HG03342 (cell line): Measurements from ENCODE around the gene DMXL2.
"Not testable (repeated sequence)": the region's sequence is repeated elsewhere in the genome, so short reads cannot be mapped to it uniquely, and the experiment has no call there.

Experiments
- ATAC-seq: cut with Tn5 transposase; IDR thresholded peaks from one replicate; pipeline ENCODE4 v1.9.1; 2021; ENCODE audit warnings: mild to moderate bottlenecking, moderate library complexity; ENCODE audit not compliant: unreplicated experiment

The DMXL2 gene

DNA sequence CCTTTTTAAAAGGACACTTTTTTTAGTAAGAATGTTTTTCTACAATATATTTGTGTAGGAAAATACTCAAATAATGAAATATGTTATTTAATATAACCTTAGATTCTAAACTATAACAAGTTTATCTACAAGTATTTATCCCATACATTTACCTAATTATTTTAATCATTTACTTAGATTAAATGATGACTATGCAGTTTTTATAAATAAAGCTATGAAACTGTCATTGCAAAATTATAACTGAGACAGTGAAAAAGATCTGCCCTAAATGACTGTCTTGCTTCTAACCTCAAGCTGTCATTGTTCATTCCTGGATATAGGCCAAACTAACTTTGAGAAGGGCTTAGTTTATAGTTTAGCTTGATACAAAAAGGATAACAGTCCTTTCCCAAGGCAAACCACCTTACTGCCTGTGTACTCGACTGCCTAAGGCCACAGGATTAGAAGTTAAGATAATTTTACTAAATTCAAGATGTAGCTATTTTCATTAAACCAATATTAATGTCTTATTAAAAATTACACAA is 197.0 kb downstream of the DMXL2 start:
- ATAC-seq = no peak

DNA sequence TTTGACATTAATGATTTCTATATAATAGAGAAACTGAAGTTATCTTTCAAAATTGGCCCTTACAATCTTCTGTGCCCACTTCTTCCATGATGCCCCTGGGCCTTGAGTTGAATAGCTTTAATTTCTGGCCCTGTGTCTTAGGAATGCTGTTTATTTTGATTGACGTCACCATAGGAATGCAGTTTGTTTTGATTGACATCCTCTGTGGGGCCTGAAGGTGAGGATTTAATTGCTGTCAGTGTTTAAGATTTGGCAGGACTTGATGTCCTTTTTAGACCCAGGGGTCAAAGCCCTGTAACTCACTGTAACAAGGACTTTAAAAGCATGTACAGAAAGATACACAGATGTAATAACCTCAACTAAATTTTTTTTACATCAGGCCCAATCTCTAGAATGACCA is 197.8 kb downstream of the DMXL2 start:
- ATAC-seq = no peak

DNA sequence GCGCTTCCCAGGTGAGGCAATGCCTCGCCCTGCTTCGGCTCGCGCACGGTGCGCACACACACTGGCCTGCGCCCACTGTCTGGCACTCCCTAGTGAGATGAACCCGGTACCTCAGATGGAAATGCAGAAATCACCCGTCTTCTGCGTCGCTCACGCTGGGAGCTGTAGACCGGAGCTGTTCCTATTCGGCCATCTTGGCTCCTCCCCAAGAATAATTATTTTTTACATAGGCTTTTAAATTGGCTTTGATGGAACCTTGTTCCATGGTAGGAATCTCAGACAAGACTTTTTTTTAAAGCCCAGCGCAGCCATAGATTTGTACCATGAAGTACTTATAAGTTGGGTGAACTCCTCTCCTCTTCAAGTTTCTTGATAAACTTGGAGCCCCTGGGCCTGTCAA is 199.5 kb downstream of the DMXL2 start:
- not testable (repeated sequence) for ATAC-seq

DNA sequence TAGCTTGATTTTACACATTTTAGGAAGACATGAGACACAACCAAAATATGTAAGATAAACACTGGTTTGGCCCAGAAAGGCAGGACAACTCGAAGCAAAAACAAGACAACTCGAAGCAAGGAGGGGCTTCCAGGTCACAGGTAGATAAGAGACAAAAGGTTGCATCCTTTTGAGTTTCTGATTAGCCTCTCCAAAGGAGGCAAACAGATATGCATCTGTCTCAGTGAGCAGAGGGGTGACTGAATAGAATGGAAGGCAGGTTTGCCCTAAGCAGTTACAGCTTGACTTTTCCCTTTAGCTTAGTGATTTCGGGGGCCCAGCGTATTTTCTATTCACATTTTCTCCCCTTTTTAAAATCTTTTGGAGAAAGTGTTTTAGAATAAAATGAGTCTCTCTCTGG is 206.4 kb downstream of the DMXL2 start:
- ATAC-seq = no peak

DNA sequence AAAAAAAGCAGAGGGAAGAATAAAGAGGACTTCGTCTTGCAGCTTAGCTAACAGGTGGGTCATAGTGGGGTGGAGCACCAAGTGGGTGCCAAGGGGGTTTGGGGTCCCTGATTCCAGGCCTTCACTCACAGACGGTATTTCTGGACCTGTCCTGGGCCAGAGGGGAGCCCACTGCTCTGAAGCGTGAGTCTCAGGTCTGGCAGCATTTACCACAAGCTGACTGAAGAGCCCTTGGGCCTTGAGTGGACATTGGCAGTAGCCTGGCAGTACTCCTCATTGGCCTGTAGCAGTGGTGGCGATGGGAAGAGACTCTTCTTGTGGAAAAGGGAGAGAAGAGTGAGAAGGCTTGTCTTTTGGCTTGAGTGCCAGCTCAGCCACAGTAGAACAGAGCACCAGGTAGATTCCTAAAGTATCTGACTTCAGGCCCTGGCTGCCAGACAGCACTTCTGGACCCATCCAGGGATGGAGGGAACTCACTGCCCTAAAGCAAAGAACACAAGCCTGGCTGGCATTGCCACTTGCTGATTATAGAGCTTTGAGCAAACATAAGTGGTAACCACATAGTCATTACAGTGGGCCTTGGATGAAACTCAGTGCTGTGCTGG is 208.2 kb downstream of the DMXL2 start:
- ATAC-seq = no peak

DNA sequence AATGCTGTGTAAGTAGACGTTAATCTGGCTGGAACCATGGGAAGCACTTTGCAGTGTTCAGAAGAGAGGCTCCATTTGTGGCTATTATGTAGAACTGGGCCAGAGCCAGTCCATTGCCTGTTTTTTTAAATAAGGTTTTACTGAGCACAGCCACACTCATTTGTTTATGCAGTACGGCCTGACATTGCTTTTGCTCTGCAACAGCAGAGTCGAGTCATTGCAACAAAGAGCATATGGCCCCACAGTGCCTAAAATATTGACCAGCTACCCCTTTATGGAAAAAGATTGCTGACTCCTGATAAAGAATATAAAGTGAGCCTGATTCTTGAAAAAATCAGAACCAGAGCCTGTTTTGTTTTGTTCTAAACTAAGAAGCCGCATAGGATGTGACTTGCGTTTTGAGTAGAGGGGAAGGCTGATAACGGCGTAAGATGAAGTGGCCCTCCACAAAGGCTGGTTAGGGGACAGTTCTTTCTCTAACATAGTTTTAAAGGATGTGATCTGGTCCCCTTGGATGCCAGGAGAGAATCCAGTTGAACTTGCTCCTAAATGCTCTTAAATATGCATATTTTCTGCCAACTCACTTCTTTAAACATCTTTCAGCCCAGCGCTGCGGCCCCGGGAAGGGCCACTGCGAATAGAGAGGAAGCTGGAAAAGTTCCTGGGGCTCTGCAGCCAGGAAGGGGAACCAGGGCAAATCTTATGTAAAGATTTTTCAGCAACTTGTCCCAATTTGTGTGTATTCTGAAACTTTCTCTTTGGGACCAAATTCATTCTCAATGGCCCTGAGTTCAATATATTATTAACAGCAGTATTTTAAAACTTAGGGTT is 216.7 kb downstream of the DMXL2 start:
- no peak for ATAC-seq

DNA sequence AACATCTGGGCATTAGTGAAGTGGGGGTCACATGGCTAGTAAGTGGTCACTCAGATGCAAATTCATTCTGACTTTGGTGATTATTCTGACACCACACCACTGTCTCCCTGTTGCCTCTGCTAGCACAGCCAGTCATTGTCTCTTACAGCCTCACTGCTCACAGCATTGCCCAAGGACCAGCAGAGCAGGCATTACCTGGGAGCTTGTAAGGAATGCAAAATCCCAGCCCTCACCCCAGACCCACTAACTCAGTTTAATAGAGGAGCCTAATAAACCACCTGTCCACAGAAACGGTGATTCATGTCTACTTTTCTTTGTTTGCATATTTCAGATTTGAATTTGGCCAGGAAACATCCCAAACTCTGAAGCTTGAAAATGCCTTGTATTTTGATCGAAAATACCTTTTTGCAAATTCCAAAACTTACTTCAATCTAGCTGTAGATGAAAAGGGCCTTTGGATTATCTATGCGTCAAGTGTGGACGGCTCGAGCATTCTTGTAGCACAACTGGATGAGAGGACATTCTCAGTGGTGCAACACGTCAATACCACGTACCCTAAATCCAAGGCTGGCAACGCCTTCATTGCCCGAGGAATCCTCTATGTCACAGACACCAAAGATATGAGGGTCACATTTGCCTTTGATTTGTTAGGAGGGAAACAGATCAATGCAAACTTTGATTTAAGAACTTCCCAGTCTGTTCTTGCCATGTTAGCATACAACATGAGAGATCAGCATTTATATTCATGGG is 218.4 kb downstream of the DMXL2 start:
- ATAC-seq = no peak

DNA sequence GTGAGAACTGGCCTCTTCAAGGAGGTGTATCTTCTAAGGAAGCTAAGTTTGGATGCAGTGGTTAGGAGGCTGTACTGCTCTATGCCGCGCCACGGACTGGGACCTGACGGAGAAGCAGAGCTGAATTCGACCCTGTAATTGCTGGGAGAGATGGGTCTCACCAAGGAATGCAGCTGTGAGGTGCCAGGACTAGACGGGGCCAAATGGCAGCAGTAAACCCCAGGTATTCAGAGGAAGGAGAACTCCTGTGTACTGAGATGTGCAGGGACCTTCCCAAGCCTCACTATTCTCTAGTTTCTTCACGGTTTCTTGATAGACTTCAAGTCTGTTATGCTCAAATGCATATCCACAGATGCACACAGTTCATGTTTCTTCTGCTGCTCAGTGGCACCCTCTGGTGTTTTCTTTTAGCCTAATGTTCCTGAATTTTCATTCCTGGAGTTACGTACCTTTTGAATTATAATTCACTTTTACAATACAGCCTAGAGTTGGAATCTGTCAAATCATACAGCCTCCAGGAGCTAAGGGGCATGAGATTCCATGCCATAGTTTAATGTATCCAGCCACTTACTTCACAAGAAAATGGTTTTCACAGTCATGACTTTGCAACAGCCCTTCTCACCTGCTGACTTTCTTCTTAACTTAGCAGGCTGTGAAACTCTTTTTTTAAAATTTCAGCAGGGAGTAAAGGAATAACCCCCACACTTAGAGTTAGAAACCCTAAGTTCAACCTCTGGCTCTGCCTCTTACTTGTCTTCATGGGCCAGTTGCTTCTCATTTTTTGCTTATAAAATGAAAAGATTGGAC is 219.3 kb downstream of the DMXL2 start:
- ATAC-seq = no peak

DNA sequence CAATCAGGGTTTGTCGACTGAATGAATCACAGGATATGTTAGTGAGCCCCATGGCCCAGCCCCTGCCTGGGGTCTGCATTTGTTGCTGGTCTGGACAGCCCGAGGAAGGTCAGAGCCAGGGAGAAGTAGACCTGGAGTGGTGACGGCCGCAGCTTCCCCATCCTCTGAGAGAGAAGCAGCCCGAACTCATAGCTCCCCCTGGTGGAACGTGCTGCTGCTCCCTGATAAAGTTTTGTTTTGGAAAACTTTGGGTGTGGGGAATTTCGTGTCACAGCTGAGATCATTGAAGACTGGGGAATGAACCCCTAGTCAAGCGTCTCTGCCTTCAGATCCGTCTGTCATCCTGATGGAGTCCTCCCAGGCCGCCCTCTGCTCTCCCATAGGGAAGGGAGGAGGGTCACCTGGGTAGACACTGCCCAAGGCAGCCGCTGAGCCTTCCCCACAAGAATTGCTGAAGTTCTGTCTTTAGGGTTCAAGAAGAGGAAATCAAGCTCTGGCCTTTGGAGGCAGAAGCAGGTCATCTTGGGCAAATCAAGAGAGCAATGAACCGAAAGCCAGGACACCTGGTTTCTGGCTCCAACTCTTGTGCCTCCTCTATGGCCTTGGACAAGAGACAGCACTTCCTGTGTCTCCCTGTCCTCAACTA is 220.6 kb downstream of the DMXL2 start:
- ATAC-seq = no peak

DNA sequence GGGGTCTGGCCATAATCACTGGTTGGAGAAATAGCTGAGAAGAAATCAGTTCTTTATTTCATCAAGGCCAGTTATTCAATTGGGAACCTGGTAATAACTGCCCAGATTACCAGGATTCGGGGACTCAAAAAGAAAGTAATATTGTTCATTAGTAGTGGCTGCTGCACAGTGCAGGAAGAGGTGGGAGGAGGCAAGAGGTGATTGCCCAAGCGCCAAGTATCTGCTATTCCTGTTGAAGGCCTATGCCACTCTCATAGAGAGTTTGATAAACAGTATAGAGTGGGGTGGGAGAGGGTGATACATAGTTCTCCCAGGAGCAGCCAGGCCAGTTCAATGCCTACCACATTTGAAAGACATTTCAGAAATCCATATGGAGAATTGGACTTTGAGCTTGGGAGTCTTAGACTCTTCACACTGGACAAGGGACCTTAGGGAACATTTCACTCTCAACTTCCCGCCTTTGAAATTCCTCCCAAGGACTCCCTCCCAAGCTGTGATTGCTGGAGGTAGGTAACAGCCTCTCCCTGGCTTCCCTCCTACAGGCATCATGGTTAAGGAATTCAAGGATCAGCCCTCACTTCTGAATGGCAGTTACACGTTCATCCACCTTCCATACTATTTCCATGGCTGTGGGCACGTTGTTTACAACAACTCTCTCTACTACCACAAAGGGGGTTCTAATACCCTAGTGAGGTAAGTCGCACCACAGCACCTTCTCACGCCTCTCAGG is 221.4 kb downstream of the DMXL2 start:
- ATAC-seq = no peak

DNA sequence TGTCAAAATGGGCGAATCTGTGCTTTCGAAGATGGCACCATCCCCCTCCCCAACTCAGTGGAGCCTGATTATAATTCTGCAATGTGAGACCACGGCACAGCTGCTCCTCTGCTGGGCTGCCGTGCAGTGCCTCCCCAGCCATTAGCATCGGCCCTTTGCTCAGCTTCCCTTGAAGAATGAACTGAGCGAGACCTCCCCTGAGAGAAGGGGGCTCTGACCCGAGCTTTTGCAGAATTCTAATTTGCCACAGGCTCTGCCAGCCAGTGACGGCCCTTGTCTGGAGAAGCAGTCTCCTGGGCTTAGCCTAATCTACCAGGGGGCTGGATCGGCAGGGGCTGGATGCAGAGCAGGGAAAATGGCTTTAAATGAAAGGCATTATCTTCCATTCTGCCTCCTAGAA is 223.9 kb downstream of the DMXL2 start:
- no peak for ATAC-seq
